HG03442 (cell line): Measurements from ENCODE around the gene ABLIM2.
A peak's percentile ranks its signal among the peaks of the same experiment; 100 is the strongest.
"Not testable (repeated sequence)": the region's sequence is repeated elsewhere in the genome, so short reads cannot be mapped to it uniquely, and the experiment has no call there.

Experiments
- ATAC-seq: cut with Tn5 transposase; IDR thresholded peaks from one replicate; pipeline ENCODE4 v1.9.1; 2021; ENCODE audit warnings: mild to moderate bottlenecking, moderate library complexity; ENCODE audit not compliant: unreplicated experiment

ABLIM2 gene

GRCh38 chr4:7947927-7948326, 210.7 kb downstream of the ABLIM2 start:
- no peak for ATAC-seq

- no peak for ATAC-seq
These were observed 212.8 kb downstream of the ABLIM2 start for GRCh38 chr4:7945709-7946380.

- no peak for ATAC-seq
These were observed 213.9 kb downstream of the ABLIM2 start for GRCh38 chr4:7944599-7945220.

GRCh38 chr4:7943688-7944087, 214.9 kb downstream of the ABLIM2 start:
- not testable (repeated sequence) for ATAC-seq

DNA sequence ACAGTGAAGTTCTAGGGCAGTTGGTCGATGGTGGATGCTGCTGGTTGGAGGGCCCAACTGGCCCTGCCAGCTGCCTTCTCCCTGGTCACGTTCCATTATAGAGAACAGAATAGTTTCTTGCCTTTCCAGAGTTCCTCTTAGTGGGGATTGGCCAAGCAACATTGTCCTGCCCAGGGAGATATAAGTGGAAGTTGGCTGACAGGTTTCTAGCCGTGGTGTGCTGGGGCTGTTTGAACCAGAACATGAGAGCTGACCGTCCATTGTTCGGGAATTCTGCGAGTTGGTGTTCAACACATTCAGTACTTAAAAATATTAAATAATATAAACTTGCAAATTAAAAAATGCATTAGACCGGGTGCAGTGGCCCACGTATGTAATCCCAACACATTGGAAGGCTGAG, 215.4 kb downstream of the ABLIM2 start:
- no peak for ATAC-seq

DNA sequence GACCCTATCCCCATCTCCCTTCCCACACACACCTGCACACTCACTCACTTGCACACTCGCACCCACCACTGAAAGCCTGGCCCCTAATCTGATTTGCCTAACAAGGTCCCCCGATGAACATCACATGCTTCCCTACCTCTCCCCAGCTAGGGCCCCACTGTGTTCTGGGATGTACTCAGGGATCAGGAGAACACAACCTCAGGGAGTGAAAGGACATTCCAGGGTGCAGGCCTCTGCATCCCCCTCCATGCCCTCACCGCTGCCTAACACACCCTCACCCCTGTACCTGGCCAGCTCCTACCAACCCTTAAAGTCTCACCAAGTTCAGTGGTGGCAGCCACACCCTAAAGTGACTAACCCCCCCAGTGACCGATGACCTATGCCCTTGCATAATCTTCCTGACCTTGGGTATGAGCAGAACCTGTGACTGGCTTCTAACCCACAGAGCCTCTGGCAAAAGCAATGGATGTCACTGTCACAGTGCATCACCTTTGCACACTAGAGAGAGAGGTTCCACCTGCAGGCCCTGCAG, 216.6 kb downstream of the ABLIM2 start:
- ATAC-seq = no peak

DNA sequence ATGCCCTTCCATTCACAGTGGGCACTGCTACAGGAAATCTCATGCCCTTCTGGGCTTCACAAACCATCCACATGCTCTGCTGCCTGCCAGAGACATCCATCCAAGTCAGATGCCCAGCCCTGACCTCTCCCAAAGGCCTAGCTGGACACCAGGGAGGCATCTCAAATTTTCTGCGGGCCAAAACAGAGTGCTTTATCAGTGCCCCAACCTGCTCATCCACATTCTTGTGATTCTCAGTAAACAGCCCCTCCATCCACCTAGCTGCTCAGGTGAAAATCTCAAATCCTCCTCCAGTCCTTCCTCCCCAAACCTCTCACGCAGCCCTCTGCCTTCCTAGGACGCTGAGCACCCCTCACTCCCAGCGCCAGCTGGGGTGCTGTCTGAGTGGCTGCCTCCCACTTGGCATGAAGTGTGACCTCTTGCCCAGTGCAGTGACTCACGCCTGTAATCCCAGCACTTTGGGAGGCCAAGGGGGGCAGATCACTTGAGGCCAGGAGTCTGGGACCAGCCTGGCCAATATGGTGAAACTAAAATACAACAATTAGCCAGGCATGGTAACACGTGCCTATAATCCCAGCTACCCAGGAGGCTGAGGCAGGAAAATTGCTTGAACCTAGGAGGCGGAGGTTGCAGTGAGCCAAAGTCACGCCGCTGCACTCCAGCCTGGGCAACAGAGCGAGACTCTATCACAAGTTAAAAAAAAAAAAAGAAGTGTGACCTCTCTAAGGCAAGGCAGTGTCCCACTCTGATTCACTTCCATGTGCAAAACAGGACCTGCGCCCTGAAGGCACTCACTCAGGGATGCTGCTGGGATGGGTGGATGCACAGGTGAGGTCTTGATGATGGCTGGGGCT, 217.3 kb downstream of the ABLIM2 start:
- no peak for ATAC-seq

DNA sequence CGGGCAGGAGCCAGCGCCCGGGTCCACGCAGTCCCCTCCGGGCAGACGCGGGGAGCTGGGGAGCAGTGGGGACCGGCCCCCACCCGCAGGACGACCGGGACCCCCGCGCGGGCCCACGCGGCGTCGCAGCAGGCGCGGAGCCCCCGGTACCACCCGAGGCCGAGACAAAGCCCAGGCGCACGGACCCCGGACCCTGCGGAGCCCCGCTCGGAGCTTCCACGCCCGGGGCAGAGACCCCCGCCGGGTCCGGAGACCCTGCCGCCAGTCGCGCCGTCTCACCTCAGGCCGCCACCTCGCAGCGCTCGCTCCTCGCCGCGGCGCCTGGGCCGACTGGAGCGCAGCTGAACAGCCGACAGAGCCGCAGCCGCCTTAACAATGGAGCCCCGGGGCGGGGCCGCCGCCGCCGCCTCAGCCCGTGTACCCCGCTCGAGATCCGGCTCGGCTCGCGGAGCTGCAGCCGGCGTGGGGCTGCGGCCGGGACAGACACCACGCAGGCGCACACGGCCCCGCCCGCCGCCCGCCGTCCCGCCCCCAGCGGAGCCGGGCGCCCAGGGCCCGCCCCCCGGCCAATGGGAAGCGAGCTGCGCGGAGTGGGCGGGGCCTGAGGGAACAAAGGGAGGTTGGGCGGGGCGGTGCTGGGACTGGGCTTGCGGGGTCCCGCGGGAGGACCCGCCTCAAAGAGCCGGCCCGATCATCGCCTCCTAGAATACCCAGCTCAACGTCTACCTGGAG, 219.1 kb downstream of the ABLIM2 start, which contains the start of gene AFAP1:
Gene AFAP1 (minus strand): TSS at position 485 of the 732 bp plus-strand sequence. CDS start 67,783 bp downstream, outside the sequence.
- ATAC-seq = peak; percentile 87

DNA sequence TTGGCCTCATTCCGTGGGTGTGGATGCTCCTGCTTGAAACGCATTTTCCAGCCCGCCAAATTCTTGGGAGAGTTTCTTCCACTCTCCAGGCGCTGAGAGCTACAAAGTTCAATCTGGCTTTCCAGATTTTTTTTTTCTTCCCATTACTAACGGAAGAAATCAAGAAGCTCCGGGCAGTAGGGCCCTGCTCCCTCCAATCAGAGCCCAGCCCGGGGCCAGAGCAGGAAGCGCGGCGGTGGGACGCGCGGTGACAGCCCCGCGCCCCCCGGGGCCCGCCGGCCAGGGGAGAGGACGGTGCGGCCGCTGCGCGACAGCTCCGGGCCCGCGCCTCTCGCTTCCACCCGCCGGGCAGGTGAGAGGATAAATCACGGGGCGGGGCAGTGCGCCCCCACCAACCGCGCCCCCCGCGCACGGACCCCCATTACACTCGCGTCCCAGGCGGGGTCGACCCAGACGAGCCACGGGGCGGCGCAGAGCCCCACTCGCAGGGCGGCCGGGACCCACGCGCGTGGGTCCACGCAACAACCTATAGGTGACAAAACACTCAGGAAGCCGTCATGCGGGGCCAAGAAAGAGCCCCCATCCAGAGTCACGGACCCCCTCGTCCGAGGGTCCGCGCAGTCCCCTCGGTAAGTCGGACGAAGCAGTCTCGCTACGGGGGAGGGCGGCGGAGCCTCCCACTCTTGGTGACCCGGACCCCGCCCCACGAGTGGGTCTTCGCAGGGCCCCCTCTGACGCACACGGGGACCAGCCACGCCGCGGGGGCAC, 219.8 kb downstream of the ABLIM2 start:
- no peak for ATAC-seq

DNA sequence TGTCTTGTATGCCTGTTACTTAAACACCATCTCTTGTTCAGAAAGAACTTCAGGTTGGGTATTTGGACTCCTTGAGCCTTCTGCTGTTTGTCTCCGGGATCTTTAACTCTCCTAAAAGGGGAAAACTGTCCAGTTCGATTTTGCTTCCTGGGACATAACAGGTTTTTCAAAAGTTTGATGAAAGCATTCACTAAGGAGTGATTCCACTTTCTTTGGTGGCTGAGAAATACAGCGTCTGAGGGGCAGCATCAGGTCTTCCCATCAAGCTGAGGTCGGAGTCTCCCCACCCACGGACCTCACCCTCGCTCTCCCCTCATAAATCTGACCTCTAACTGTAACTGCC, 220.4 kb downstream of the ABLIM2 start:
- ATAC-seq = no peak

DNA sequence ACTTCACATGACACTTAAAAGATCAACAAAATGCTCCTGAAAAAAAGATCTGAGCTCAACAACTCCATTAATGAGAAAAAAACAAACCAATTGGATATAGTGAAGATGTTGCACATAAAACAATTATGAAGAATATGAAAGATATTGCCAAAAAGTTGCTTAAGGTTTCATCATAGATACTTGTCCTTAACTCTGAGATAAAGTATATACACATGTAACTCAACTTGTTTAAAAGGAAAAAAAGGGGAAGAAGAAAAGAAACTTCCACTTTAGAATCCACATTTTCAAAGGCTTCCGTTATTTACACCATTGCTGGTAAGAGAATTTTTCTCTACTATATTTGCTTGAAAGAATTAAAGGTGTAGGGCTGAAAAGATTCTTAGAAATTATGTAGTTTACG, 221.6 kb downstream of the ABLIM2 start:
- ATAC-seq = no peak

DNA sequence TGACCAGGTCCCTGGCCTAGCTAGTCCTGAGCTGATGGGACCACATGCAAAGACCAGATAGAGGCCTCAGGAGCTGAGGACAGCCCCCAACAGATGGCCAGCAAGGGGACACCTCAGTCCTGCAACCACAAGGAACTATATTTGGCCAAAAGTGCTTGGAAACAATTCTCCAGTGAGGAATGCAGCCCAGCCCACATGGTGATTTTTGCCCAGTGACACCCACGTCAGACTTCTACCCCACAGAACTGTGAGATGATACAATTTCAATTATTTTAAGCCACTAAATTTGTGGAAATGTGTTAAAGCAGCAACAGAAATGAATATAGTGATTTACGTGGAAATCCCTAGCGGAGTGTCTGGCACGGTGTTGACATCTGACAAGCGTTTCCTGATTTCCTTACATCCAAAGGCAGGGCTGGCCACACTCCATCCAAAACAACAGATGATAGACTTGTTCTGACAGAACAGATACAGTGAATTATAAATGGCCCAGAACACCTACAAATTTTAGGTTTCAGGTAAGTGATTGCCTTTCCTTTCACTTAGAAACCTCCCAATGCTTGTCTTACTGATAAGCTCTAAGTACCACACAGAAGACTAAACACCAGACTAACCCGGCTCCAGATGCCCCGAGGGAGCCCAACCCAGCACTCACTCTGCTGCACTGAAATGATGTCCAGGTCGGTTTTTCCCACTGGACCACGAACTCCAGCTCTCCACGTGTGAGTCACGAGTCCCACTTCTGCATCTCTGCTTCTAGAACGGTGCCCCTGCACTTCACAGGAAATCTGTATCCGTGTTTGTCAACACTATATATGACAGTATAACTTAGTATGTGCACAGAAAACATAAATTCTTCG, 224.7 kb downstream of the ABLIM2 start:
- no peak for ATAC-seq

DNA sequence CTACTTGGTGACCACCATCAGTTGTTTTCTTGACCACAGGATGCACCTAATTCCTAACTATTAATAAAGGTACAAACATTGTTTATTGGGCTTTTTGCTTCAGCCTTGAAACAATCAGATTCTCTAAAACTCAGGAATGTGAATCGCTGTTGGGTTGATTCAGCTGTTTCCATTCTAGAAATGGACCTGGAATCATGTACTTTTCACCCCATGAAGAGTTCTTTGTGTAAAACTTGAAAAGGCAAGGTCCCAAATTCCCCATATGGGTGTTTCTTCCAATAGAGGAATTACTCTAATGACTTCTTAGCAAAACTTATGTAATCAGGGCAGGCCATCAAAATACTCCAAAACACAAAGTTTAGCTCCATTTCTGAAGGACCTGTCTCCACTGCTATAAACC, 226.3 kb downstream of the ABLIM2 start:
- no peak for ATAC-seq

DNA sequence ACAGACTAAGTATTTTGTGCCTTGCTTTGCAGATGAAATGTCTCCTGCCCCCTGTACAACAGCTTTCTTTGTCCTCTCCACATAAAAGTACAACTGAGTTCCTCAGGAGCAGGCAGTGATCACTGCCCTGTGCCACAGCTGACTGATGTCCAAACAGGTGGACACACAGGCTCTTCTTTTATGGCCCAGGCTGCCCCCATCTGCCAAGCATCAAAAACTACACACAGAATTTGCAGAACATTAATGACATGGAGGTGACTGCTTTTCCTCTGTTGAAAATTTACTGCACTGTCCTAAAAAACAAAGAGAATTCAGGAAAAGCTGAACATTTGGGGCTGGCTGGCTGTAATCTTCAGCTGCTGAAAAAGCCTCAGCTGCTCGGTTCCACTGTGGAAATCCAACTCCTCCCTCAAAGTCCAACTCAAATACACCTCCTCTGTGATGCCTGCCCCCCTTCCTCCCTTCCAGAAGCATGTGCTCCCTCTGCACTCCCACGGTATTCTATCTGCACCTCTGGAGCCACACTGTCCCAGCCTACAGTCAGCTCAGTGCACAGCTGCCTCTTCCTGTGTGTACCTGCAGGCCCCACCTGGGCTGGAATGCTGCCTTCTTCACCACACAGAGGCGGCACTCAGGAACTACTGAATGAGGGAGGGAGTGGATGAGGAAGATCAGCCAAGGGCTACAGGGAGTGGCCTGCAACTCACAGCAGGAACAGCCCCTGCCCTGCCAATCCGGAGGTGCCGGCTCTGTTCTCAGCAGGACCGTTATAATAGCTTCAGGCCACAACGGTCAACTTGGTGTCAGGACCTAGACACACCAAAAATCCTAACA, 229.3 kb downstream of the ABLIM2 start:
- no peak for ATAC-seq

DNA sequence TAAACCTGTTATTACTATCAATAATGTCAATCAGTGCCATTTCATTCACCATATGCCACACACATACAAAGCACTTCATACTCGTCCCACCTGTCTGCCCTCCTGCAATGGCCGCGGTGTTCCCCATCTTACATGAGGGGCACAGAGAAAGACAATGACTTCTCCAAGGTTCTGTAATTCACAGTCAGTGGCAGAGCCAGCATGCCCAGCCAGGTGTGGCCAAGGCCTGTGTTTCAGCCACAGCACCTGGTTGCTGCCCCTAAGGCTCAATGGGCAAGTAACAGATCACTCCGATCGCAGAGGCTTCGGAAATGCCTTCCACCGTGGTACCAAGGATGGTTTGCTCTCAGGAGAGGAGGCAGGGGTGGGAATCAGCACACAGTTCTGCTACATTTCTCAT, 229.9 kb downstream of the ABLIM2 start:
- ATAC-seq = no peak

- ATAC-seq = no peak
These were observed 231.8 kb downstream of the ABLIM2 start for GRCh38 chr4:7926822-7927221.

GRCh38 chr4:7924570-7924969, 234.0 kb downstream of the ABLIM2 start:
- no peak for ATAC-seq

GRCh38 chr4:7924163-7924562, 234.4 kb downstream of the ABLIM2 start:
- no peak for ATAC-seq
